ENCODE measurements around the gene HIGD2B.
"Not testable (repeated sequence)": the region's sequence is repeated elsewhere in the genome, so short reads cannot be mapped to it uniquely, and the experiment has no call there.

Gene HIGD2B

DNA sequence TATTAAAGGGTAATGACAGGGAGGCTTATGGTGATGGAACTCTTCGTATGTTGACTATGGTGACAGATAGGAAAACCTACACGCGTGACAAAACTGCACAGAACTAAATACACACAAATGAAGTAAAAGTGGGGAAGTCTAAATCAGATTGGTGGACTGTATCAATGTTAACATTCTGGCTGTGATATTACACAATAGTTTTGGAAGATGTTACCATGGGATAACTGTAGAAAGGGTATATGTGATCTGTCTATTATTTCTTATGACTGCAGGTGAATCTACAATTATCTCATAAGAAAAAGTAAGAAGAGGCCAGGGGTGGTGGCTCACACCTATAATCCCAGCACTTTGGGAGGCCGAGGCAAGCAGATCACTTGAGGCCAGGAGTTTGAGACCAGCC lies 9.1 kb downstream of the HIGD2B start:
- DNase-seq (ENCODE audit: low read depth) = no peak

GRCh38 chr15:72671525-72671924 lies 14.5 kb downstream of the HIGD2B start:
- DNase-seq (ENCODE audit: low read depth) = no peak

GRCh38 chr15:72670656-72671352 lies 15.2 kb downstream of the HIGD2B start:
- not testable (repeated sequence) for DNase-seq (ENCODE audit: low read depth)

DNA sequence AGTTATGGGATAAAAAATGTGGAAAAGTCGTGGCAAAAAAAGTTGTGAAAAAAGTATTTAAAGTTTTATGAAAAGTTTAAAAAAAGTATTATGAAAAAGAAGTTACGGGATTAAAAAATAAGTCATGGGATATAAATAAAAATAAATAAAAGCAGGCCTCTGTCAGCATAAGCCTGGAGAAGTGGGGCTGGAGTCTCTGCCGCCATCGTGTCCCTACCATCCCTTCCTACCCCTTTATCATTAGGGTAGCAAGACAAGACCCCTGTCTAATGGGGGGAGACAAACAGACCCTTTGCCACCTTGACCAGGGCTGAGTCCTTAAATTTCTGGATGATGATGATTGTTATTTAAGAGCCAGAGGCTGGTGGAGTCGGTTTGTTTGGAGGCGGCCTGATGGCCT lies 16.2 kb downstream of the HIGD2B start:
- not testable (repeated sequence) for DNase-seq (ENCODE audit: low read depth)

GRCh38 chr15:72665706-72666105 lies 20.3 kb downstream of the HIGD2B start:
- DNase-seq (ENCODE audit: low read depth) = not testable (repeated sequence)

DNA sequence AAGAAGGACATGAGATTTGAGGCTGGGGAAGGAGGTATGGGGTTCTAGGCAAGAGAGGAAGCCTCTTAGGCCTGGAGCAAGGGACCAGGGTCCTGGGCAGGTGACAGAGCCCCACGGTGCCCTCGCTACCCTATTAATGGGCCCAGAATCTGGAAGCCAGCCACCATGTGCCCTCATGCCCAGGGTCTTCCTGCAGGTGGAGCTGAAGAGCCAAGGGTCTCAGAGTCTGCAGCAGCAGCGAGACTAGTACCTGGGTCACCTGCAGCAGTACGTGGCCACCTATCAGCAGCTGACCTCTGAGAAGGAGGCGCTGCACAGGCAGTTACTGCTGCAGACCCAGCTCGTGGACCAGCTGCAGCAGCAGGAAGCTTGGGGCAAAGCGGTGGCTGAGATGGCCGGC lies 22.1 kb downstream of the HIGD2B start:
- DNase-seq (ENCODE audit: low read depth) = not testable (repeated sequence)

DNA sequence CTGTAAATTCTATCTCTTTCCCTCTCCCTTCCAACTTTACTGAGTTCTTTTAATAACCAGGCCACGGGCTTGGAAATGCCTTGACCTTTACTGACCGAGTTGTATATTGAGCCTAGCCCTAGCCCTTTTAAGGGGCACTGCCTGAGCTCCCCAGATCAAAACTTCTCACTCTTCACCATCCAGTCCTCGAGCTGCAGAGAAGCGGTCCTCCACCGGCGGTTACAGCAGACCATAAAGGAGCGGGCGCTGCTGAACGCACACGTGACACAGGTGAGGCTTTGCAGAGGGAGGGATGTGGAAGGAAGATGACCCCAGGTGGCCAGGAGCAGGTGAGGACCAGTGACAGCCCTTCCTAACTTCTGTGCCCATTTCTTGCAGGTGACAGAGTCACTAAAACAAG lies 24.9 kb downstream of the HIGD2B start:
- DNase-seq (ENCODE audit: low read depth) = not testable (repeated sequence)

GRCh38 chr15:72656014-72656413 lies 30.0 kb downstream of the HIGD2B start:
- DNase-seq (ENCODE audit: low read depth) = not testable (repeated sequence)

GRCh38 chr15:72654397-72654796 lies 31.6 kb downstream of the HIGD2B start, which contains the start of gene GOLGA6B:
Gene GOLGA6B (plus strand): TSS chr15:72654697. CDS start chr15:72654738, 41 bp downstream.
- DNase-seq (ENCODE audit: low read depth) = not testable (repeated sequence)

GRCh38 chr15:72648631-72649253 lies 37.2 kb downstream of the HIGD2B start:
- not testable (repeated sequence) for DNase-seq (ENCODE audit: low read depth)

GRCh38 chr15:72642271-72642670 lies 43.7 kb downstream of the HIGD2B start:
- DNase-seq (ENCODE audit: low read depth) = not testable (repeated sequence)

DNA sequence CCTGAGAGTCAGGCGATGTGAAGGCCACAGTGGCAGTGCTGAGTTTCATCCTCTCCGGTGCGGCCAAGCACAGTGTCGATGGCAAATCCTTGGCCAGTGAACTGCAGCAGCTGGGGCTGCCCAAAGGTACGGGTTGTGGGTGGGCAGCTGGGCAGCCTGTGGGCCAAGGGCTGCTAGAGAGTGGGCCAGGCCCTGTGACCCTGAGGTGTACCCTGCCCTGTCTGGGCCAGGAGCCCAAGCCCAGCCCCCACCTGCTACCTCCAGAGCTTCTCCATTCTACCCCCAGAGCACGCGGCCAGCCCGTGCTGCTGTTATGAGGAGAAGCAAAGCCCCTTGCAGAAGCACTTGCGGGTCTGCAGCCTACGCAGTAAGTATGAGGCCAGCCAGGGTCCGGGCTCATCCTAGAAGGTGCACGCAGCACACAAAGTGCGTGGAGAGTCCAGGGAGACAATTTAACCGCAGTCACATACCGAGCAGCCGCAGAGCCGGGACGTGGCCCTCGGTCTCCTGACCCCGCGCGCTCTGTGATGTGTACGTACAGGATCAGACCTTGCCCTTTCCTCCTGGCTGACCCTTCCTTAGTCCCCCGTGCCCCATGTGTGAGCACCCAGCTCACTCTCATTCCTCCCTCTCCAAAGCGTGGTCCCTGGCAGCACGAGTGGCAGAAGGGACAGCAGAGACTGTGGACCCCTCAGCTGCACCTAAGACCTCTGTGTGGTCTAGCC lies 46.1 kb downstream of the HIGD2B start:
- not testable (repeated sequence) for DNase-seq (ENCODE audit: low read depth)

GRCh38 chr15:72636519-72637282 lies 49.3 kb downstream of the HIGD2B start:
- DNase-seq (ENCODE audit: low read depth) = not testable (repeated sequence)

DNA sequence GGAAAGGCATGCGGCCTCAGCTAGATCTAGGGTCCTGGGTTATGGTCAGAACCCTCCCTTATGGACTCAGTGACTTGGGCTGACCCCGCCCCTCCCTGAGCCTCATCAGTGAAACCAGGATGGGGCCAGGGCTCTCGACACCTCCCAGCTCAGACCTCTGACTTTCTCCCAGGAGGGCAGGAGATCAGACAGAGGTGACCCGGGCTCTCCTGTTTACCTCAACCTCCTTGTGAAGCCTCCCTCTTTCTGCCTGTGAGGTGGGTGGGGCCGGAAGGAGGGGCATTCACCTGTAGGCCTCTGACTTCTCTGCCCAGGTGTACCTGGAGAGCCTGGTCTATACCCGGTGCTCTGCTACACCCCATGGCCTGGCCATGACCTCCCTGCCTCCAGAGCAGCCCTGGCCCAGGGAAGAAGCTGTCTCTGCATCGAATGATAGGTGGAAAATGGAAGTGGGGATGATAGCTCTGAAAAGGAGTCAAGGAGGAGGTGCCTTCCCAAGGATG lies 56.9 kb downstream of the HIGD2B start:
- DNase-seq (ENCODE audit: low read depth) = not testable (repeated sequence)

- not testable (repeated sequence) for DNase-seq (ENCODE audit: low read depth)
These were observed 57.5 kb downstream of the HIGD2B start for GRCh38 chr15:72628249-72629067.

DNA sequence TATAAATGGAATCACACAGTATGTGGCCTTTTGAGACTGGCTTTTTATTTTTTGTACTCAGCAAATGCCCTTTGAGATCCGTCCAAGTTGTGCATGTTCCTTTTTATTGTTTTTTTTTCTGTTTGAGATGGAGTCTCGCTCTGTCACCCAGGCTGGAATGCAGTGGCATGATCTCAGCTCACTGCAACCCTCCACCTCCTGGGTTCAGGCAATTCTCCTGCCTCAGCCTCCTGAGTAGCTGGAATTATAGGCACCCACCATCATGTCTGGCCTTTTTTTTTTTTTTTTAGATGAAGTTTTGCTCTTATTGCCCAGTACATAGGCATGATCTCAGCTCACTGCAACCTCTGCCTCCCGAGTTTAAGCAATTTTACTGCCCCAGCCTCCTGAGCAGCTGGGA lies 59.8 kb downstream of the HIGD2B start:
- not testable (repeated sequence) for DNase-seq (ENCODE audit: low read depth)

Data from GM04503 (cell line).